ENCODE measurements around the gene ERC2.

DNA sequence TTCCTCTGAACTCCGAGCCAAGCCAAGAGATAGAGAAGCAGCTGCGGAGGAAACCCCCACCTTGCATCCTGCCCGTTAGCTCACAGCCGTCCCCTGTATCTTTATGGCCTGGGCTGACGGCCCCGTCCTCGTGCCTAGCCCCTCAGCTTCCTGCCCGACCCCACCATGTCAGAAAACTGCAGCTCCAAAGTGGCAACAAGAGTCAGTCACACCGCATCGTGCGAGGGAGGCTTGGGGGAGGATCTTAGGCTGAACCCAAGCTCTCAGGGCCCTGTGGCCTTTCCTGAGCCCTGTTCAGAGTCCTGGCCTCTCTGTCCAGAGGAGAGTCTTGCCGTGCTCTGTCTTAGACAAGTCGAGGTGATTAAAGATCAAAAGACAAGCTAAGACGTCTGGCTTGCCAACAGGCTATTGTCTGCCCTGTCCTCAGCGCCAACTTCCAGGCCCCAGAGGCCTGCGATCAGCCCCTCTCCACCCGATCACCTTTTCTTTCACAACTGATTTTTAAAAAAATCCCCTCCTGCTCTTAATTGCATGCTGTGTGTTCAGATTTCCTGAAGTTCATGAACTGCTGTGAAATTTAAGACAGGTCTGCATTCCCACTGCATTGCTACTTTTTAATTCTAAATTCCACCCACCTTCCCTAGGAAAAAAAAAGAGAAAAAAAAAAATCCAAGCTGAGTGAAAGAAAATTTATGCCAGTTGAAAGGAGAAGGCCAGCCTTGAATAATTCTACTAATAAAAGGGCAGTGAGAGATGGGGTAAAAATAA, 891.5 kb downstream of the ERC2 start:
- TF ChIP-seq, protein P1, sequence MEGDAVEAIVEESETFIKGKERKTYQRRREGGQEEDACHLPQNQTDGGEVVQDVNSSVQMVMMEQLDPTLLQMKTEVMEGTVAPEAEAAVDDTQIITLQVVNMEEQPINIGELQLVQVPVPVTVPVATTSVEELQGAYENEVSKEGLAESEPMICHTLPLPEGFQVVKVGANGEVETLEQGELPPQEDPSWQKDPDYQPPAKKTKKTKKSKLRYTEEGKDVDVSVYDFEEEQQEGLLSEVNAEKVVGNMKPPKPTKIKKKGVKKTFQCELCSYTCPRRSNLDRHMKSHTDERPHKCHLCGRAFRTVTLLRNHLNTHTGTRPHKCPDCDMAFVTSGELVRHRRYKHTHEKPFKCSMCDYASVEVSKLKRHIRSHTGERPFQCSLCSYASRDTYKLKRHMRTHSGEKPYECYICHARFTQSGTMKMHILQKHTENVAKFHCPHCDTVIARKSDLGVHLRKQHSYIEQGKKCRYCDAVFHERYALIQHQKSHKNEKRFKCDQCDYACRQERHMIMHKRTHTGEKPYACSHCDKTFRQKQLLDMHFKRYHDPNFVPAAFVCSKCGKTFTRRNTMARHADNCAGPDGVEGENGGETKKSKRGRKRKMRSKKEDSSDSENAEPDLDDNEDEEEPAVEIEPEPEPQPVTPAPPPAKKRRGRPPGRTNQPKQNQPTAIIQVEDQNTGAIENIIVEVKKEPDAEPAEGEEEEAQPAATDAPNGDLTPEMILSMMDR (IDR thresholded peaks at IDR 0.05), result no peak
- TF ChIP-seq POLR2A (IDR thresholded peaks at IDR 0.05), result no peak

Data from heart left ventricle (tissue), 13 donors.